GM19438 (cell line): Measurements from ENCODE around the gene TPRA1.

ENCODE experiments used
- ATAC-seq: cut with Tn5 transposase; IDR thresholded peaks from one replicate; pipeline ENCODE4 v1.9.1; 2021; ENCODE audit warnings: low read depth; ENCODE audit not compliant: unreplicated experiment

TPRA1 gene

GRCh38 chr3:127590593-127591465, at the start of gene TPRA1:
Gene TPRA1, minus strand, starts transcription at chr3:127590733. Its CDS starts 10,587 bp downstream, at chr3:127580146.
- ATAC-seq: peak; percentile 75

- ATAC-seq: no peak
Observed at GRCh38 chr3:127640042-127640355, 49.5 kb upstream of the TPRA1 start.

DNA sequence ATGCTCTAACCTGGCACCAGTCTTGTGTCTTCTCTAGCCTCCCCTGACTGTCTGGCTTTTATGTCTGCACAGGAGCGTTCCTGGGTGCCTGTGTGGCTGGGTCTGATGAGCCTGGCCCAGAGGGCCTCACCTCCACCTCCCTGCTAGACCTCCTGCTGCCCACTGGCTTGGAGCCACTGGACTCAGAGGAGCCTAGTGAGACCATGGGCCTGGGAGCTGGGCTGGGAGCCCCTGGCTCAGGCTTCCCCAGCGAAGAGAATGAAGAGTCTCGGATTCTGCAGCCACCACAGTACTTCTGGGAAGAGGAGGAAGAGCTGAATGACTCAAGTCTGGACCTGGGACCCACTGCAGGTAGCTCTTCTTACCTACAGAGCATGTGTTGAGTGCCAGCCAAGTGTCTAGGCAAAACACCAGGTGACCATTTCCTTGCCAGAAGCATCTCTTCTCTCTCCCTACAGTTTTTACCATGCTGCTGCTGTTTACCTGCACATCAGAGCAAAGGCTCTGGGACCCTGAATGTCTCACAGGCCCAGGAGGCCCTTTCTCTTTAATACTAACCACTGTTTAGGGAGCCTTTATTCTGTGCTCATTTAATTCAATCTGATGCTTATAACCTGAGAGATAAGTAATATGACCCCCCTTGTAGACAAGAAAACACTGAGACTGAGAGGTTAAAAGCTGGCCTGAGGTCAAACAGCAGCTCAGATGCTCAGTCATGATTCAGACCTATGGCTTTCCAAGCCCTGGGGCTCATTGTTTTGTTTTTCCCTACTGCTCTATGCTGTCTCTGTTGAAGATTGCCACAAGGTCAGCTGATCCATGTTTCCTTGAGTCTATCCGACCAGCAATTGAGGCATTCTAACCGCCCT, 48.9 kb upstream of the TPRA1 start:
- ATAC-seq: no peak

DNA sequence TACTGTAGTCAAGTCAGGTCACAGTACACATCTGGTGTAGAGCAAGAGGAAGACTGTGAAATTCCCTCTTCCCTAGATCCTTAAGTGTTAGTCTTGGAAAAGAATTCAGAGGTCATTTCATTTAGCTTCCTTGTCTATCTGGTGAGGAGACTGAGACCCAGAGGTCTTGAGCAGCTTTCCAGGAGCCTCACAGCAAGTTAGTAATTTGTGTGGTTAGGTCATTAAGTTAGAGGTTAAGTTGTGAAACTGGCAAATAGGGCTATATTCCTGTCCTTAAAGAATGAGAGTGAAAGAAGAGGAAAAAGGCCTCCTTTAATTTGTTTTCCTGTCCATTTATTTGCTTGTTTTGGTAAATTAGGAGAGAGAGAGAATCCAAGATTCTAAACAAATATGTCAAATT, 47.4 kb upstream of the TPRA1 start:
- no peak for ATAC-seq

GRCh38 chr3:127637546-127637945, 47.0 kb upstream of the TPRA1 start:
- no peak for ATAC-seq

- ATAC-seq: no peak
Observed at GRCh38 chr3:127634653-127635052, 44.1 kb upstream of the TPRA1 start.

DNA sequence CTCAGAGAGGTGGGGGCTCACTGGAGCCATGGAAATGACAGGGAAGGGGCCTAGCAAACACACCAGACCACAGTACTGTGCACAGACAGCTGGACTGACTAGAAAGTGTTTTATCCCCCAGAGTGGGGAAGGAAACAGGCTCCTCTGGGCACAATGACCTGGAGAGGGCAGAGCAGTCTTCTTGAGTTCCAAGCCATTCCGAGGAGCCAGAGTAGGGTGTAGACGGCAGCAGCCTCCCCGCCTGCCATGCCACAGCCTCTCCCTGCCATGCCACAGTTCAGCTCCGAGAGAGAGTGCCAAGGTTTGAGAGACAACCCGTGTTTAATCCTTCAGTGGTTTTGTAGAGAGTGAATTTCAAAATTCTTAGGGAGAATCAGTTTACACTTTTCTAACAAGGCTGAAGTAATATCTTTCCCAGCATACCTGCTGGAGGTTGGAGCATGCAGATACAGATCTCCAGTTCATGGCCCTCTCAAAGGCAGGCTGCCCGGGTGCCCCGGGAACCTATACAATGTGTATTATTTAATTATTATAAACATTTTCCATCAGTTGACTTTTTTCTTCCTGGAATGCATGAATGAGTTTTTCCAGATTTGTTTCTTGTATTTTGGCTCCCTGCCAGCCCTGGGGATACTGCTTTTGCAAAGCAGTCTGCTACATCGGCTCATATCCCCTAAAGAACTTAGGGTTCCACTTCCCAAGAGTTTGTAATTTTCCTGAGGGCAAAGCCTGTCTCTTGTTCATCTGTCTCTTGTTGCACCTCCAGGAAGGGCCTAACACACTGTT, 41.7 kb upstream of the TPRA1 start:
- no peak for ATAC-seq

DNA sequence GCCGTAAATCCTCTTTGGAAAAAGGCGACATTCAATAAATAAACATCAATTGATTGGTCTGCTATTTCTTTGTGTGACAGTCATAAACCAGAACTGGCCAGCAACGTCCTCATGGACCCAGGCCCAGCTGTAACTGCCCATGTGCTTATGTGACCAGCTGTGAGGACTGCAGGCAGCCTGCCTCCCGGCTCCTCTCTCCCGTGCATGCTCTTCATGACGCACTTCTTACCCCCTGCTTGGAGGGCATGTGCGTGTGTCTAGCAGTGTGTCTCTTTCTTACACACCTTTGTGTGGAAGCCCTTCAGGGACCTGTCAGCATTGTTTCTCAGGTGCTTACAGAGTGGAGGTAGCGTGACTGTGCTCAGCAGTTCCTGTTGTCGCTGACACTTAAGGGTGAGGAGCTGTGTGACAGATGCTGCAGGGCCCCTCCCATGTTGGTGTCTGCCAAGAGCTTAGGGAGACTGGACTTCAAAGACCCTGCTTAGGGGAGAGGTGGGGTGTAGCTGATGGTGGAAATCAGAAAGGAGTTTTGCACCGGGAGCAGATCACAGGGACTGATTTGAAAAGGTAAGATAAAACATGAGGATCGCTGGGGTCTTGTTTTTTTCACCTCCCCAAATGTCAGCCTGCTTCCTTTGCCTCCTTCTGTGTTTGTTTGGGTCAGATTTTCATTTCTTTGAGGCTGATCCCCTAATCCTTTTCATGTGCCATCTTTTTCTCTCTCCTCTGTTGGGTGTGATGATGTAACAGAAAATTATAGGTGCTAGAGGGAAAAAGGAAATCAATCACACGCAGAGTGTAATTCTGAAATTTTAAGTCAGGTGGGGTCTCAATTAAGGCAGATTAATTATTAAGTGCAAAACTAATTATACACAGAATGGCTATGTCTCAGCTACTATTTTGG, 40.5 kb upstream of the TPRA1 start:
- ATAC-seq: no peak

DNA sequence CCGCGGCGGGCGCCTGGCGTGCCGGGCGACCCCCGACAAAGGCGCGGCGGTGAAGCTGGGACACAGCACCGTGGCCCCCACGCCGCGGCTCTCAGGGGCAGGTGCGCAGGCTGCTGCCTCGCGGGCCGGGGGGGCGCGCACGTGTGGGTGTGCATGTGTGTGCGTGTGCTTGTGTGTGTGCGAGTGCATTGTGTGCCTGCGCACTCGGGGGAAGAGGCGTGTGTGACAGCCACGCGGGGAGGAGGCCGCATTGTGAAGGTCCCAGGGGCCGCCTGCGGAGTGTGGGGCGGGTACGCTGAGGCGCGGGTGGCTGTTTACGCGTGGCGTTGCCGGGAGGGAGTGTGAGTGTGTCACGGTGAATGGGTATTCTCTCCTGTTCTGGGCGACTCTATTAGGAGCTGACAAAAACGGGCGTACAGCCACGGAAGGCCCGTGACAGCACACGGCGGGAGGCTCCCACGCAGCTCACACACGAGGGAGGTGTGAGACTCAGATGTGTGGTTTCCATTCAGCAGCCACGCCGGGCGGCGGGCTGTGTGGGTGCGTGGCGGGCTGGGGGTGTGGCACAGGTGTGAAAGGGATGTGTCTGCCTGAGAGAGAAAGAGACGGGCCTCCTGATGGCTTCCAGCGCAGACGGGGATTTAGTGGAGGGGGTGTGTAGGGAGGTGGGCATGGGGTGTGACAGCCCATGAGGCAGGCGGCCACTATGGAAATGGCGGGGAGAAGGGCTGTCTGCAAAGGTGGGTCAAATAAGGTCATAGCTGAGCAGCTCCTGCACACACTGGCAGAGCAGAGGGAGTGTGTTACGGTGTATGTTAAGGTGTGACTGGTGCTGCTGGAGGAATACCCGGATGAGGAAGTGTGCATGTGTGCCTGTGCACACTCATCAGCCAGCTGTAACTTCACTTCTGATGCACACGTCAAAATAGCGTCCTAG, 39.2 kb upstream of the TPRA1 start:
- ATAC-seq: no peak

GRCh38 chr3:127628788-127629466, 38.4 kb upstream of the TPRA1 start, which contains the start of gene PODXL2:
Gene PODXL2, plus strand, starts transcription at chr3:127629185. Its CDS starts 35 bp downstream, at chr3:127629220.
- no peak for ATAC-seq

DNA sequence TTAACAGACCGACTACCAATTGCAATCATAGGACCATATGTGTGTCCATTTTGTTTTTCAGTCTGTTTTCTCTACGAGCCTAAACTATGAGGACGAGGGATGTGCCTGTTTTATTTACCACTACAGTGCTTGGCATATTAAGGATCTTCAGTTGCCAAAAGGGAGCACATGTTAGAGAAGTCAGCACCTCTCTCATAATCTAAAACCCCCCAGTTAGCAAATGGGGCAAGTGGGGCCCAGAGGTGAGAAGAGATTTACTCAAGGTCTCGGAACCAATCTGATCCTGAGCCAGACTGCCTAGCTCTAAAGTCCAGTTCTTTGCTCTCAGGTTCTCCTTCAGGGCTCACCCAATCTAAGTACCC, 37.9 kb upstream of the TPRA1 start:
- no peak for ATAC-seq

DNA sequence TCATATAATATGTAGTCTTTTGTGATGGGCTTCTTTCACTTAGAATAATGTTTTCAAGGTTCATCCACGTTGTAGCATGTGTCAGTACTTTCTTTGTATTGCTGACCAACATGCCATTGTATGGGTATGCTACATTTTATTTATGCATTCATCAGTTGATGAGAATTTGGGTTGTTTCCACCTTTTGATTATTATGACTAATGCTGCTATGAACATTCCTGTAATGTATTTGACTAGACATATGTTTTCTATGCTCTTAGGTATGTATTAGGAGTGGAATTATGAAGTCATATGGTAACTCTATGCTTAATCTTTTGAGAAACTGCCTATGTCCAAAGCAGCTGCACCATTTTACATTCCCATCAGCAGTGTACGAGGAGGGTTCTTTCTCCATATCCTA, 35.3 kb upstream of the TPRA1 start:
- ATAC-seq: no peak

- ATAC-seq: no peak
Observed at GRCh38 chr3:127624063-127624462, 33.5 kb upstream of the TPRA1 start.

DNA sequence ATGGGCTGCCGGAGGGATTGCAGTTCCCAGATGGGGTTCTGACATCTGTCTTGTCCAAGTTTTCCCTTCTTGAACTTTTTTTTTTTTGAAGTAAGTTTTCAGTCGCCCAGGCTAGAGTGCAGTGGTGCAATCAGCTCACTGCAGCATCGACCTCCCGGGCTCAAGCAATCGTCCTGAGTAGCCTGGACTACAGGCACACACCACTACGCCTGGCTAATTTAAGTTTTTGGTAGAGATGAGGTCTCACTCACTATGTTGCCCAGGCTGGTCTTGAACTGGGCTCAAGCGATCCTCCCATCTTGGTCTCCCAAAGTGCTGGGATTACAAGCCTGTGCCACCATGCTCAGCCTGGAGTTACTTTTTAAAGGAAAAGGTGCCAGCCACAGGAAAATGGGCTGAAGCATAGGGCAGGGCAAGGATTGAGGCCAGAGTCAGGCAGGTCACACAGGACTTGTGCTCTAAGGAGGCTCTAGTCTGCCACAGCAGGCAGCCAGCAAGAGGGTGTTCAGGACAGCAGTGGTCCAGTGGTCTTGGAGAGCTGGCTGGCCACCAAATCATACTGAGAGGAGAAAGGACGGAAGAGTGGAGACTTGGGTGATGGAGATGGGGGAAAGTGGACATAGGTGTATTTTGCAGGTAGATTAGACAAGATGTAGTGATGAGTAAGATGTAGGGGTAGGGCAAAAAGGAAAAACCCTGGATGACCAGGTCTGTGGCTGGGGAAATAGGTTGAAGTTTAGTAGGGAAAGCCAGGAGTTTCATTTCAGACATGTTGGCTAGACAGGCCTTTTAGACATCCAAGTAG, 32.4 kb upstream of the TPRA1 start:
- no peak for ATAC-seq

DNA sequence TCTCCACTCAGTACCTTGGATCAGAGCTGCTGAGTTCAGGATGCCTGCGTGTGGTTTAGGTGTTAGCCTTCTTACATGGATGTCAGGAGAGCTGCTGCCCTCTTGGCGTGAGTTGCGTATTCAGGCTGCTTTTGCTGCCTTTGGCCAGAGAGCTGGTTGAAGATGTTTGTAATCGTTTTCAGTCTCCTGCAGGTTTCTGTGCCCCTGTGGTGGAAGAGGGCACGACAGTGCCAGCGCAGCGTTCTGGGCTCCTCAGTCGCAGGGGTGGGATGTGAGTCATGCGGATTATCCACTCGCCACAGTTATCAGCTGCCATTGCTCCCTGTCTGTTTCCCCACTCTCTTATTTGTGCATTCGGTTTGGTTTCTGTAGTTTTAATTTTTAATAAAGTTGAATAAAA, 31.5 kb upstream of the TPRA1 start:
- ATAC-seq: no peak

DNA sequence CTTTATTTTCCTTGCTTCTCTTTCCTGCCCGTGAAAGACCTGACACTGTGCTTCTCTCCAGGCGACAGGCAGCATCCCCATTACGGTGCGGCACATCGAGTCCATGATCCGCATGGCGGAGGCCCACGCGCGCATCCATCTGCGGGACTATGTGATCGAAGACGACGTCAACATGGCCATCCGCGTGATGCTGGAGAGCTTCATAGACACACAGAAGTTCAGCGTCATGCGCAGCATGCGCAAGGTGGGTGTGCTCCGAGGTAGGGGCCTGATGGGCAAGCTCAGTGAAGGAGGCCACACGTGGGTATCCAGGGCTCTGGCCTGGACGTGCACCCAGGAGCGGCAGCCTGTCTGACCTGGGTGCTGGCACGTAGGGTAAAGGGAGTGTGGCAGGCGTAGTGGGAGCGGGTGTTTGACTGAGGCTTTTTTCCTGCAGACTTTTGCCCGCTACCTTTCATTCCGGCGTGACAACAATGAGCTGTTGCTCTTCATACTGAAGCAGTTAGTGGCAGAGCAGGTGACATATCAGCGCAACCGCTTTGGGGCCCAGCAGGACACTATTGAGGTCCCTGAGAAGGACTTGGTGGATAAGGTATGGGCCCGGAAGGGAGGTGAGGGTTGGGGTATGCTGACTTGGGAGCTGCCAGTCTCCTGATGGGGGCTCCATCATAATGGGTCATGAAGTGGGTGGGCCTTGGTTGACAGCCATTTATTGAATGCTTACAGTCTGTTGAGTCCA, 30.3 kb upstream of the TPRA1 start:
- no peak for ATAC-seq

DNA sequence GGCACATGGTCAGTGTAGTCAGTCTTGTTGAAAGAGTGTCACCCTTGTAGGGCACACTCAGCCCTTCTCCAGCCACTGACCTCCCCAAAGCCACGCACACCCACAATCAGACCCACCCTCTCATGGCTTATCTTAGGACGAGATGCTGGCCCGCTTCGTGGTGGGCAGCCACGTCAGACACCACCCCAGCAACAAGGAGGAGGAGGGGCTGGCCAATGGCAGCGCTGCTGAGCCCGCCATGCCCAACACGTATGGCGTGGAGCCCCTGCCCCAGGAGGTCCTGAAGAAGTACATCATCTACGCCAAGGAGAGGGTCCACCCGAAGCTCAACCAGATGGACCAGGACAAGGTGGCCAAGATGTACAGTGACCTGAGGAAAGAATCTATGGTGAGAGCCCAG, 28.4 kb upstream of the TPRA1 start:
- ATAC-seq: no peak
